HG03521 (cell line): ENCODE results near the gene LRMDA.

Experiments
- ATAC-seq: cut with Tn5 transposase; IDR thresholded peaks from one replicate; pipeline ENCODE4 v1.9.1; 2021; ENCODE audit warnings: mild to moderate bottlenecking, moderate library complexity; ENCODE audit not compliant: unreplicated experiment

The LRMDA gene

DNA sequence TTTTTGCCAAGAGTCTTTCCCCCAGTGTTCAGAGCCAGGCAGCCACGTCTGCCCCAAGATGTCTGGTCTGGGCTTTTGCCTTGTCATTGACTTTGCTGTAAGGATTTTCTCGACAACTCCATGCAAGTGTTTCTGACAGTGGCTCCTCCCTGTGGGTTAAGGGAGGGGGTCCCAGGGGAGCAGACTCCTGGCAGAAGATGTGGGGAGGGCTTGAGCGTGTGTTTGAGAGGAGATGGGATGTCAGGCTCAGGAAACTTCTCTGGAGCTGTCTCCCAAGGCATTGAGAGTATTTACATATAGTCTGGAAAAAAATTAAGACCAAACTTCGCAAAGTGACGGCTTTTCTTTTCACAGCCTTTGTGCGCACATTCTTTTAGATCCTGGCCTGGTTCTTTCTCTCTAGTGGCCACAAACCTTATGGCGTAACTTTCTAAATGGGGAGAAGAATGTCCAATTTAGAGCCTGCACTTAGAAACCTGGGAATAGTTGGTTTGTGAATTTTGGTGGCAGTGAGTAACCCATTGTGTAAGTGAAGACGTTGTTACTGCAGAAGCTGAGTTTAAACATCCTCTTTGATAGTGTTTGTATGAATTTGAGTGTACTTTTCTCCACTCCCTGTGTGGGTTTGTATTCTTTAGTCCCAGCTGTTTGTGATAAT is 201.5 kb downstream of the LRMDA start:
- no peak for ATAC-seq

DNA sequence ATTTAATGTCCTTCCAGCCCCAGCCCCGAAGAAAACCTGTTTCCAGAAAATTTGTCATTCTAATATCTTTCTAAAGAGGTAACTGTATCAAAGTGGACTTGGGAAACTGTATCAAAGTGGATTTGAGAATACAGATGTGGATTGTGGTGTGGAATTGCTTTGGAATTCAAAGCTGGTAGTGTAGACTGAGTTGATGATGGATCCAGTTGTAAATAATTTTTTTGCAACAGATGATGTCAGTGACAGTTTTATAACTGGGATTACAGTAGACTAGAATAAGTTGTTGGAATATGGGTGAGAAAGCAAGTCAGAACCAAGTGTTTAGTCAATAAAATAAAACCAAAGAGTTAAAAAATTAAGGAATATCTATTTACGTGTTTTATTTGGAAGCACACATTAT is 202.1 kb downstream of the LRMDA start:
- ATAC-seq, result no peak

- ATAC-seq, result no peak
Measured at GRCh38 chr10:75634947-75635346, 203.5 kb downstream of the LRMDA start.

DNA sequence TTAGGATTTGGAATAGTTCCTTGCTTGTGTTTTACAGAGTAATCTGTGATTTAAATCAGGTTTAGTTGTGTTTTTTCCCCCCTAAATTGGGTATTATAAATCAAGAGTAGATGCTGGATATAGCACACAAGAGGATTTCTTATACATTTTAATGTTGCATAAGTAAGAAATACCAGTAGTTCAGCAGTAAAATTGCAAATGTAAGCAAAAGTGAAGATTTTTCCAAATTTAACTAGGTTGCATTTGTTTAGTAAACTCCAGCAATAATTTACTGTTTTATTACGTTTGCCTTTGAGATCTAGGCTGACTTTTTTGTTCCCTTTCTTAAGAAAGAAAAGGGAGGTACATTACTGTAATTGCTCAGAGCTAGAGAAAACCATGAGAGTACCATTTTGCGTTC is 207.3 kb downstream of the LRMDA start:
- no peak for ATAC-seq

DNA sequence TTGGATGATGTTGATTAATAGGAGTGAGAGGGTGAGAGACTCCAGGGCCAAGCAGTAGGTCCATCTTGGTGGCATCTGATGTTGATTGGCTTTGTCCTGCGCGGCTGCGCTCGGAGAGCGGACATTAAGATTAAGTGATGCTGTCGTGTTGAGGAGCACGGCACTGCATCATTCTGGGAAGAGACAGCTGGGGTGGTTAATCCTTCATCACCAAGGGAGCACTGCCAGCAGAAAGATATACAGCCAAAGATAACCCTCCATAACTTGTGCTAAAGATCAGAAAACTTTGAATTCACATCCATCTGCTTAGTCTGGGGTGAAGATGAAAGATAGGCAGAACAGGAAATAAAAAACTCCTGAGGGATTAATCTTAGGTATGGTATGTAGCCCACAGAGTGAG is 208.3 kb downstream of the LRMDA start:
- no peak for ATAC-seq

DNA sequence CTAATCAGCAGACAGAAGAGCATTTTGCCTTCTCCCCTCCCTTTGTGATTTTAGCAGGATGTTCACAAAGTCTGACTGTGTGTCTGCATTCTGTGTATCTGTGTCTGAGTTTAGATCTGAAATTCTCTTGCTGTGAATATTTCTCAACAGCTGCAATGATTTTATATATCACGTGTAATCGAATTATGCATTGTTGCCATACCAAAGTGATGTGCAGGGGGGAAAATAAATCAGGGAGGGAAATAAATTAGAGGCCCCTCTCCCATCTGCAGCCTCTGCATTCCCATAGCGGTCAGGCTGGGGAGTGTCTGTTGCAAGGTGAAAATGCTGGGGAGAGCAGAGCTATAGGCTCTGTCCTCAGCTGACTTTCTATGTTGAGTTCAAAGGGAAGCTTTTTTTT is 209.0 kb downstream of the LRMDA start:
- no peak for ATAC-seq

GRCh38 chr10:75640803-75641202 is 209.4 kb downstream of the LRMDA start:
- ATAC-seq, result no peak

- no peak for ATAC-seq
Measured at GRCh38 chr10:75643405-75643804, 212.0 kb downstream of the LRMDA start.

DNA sequence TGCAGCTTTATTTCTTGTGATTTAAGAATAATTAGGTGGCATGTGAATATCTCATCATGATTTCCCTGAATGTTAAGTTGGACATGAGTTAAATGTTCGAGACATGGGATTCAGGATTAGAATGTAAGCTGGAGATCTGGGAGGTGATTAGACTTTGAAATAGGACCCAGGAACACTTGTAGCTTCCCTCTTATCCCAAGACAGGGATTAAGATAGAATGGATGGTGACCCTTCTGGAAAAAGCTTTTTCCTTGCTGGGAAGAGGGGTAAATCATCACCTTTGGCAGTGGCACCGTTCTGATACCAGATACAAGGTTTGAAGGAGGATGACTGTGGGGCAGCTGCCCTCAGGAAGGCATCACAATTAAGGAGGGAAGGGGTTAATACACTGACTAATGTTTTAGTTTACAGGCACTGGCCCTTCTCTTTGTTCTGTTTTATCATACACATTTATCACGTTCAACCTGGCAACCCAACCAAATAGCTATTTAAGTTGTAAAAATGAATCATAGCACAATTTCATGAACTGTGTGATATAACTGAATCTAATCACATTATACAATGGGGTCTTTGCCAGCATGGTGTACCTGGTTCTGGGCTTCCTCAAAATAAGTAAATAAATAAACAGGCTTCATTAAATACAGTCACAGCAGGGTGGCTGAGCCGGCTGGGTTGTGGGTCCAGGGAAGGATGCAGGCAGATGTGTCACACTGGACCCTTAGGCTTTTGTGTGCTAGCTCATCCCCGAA is 212.7 kb downstream of the LRMDA start:
- ATAC-seq, result no peak

- no peak for ATAC-seq
Measured at GRCh38 chr10:75645704-75646103, 214.3 kb downstream of the LRMDA start.

GRCh38 chr10:75646218-75646915 is 214.9 kb downstream of the LRMDA start:
- no peak for ATAC-seq

DNA sequence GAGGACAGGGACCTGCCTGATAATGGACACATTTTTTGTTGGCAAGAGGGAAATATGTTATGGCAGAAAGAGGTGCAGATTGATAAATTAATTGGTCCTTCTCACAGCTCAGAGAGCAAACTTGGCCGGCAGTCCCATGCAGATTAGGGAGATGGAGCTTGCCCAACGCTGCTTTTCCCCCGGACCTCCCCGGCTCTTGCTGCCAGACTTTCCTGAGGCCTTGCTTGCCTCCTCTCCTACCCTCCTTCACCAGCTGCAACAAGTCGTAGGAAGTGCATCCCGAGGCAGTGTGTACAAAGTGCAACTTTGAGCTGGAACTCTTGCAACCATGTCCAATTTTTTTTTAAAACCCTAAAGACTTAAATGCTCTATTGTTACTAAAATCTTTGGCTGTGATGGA is 215.5 kb downstream of the LRMDA start:
- ATAC-seq, result no peak

DNA sequence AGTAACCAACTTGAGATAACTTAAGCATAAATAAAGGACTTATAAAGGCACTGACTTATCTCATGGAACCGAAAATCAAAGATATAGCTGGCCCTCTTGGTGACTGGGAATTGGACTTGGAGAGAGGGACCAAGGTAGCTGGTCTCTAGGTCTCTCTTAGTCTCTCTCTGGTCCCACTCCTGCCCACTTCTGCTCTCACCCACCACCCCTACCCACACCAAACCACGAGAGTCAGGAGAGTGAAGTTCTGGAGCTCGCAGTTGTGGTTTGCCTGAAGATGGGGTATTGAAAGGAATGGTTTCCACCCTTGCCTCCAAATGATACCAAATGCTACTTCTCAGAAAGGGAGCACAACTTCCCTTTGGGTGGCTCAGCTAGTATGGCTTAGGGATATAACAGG is 216.3 kb downstream of the LRMDA start:
- ATAC-seq, result no peak

- no peak for ATAC-seq
Measured at GRCh38 chr10:75648351-75648750, 216.9 kb downstream of the LRMDA start.

DNA sequence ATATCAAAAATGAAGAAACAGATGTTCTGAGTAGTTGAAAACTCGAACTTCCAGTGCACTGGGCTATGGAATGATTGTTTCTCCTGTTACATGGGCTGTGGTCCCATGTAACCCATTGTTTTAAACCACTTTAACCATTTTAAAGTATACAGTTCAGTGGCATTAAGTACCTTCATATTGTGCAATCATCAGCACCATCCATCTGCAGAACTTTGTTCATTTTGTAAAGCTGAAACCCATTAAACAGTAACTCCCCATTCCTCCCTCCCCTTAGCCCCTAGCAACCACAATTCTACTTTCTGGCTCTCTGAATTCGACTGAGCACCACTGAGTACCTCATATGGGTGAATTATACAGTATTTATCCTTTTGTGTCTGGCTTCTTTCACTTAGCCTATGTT is 217.4 kb downstream of the LRMDA start:
- no peak for ATAC-seq

DNA sequence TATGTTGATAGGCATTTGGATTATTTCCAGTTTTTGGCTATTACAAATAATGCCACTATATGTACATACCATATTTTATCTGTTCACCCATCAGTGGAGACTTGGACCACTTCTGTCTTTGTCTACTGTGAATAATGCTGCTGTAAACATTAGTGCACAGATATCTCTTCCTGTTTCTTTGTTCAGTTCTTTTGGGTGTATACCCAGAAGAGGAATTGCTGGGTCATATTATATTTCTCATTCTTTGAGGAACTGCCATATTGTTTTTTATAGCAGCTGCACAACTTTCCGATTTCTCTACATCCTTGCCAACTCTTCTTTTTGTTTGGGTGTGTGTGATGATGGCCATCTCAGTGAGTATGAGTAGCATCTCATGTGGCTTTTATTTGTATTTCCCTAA is 218.0 kb downstream of the LRMDA start:
- no peak for ATAC-seq

GRCh38 chr10:75650648-75651047 is 219.2 kb downstream of the LRMDA start:
- ATAC-seq, result no peak

GRCh38 chr10:75651417-75651816 is 220.0 kb downstream of the LRMDA start:
- no peak for ATAC-seq

DNA sequence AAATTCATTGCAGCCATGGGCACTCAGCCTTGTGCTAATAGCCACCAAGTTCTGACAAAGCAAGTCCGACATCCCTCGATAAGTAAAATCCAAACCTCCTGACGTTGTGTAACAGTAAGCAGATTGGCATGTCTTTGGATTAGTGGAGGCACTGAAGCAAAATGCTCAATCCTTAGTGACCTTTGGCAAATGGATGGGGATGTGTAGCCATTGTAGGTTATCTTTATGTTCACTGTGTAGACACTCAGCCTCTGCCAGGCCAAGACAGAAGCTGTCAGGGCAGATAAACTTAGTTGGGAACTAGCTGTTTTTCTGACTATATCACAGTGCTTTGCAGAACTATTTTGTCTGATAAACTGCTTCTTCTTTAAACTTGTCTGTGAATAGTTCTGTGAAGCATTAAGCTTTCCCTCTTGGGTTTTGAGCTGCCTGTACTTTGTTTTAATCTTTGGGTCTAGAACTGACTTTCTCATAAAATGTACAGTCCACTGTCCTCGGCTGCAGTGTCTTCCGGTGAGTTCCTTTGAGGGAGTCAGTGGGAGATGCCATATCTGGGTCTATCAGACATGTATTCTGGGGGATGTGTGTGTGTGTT is 220.8 kb downstream of the LRMDA start:
- no peak for ATAC-seq

GRCh38 chr10:75653761-75654160 is 222.3 kb downstream of the LRMDA start:
- no peak for ATAC-seq

GRCh38 chr10:75654171-75654771 is 222.8 kb downstream of the LRMDA start:
- no peak for ATAC-seq
